ENCODE data around the gene PHLDB1. TPM values are rescaled to one million over a fixed set of nuclear protein-coding genes. Genes with fewer than 3 reads are reported as not detected.

The PHLDB1 gene
- polyA plus RNA-seq, 3 donors, result 0.17 TPM; not detected in 2

DNA sequence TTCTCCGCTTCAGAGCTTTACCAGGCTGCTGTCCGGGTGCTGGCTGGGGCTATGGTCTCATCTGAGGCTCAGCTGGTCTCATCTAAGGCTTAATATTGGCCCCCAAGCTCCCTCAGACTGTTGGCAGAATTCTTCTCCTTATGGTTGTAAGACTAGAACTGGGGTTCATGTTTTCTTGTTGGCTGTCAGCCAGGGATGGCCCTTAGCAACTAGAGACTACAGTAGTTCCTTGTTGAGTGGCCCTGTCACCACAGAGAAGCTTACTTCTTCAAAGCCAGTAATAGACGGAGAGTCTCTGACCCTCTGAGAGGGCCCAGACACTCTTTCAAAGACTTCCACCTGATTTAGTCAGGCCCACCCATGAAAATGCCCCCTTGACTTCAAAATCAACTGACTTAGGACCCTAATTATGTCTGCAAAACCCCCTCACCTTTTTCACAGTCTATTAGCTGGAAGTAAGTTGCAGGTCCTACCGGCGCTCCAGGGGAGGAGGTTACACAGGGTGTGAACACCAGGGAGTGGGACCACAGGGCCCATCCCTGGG is 96.2 kb downstream of the PHLDB1 start:
- H3K4me1 Mint-ChIP-seq, result peaks cover 62% of the 10 kb centered on the region
- TF ChIP-seq, protein P1, sequence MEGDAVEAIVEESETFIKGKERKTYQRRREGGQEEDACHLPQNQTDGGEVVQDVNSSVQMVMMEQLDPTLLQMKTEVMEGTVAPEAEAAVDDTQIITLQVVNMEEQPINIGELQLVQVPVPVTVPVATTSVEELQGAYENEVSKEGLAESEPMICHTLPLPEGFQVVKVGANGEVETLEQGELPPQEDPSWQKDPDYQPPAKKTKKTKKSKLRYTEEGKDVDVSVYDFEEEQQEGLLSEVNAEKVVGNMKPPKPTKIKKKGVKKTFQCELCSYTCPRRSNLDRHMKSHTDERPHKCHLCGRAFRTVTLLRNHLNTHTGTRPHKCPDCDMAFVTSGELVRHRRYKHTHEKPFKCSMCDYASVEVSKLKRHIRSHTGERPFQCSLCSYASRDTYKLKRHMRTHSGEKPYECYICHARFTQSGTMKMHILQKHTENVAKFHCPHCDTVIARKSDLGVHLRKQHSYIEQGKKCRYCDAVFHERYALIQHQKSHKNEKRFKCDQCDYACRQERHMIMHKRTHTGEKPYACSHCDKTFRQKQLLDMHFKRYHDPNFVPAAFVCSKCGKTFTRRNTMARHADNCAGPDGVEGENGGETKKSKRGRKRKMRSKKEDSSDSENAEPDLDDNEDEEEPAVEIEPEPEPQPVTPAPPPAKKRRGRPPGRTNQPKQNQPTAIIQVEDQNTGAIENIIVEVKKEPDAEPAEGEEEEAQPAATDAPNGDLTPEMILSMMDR (IDR thresholded peaks at IDR 0.05), result no peak
- peak overlapping the region; percentile 26 for H2AFZ ChIP-seq (ENCODE audit: insufficient read depth, low read depth, low read length, poor library complexity, severe bottlenecking)
- peak; percentile 77 to 92 (median 77) for DNase-seq
- H3K4me3 Mint-ChIP-seq, result peak overlapping the region in 1 of 2 donors; percentile 39
- peak overlapping the region; percentile 84 for H3K27ac ChIP-seq (ENCODE audit: low read depth in 1 of 2, low read length in 2 of 2)
- 50% methylated on average over 2 of the region's 5 CpGs for WGBS (ENCODE audit: insufficient coverage)
- H3K36me3 ChIP-seq (replicated peaks in 1 of 2; ENCODE audit: control insufficient read depth in 1 of 2, insufficient read depth in 2 of 2, low read length in 2 of 2), result peaks cover 10 to 19% of the 10 kb centered on the region in 2 donors
- peak overlapping the region; percentile 42 for H3K9ac ChIP-seq (ENCODE audit: insufficient read depth, low read length, poor library complexity, severe bottlenecking)
- H3K27me3 ChIP-seq (ENCODE audit: control insufficient read depth in 2 of 2, insufficient read depth in 2 of 2, low read length in 2 of 2), result no peaks in the 10 kb centered on the region
- peak overlapping the region; percentile 79 to 93 (median 92) for H3K27ac Mint-ChIP-seq
- intact Hi-C loops (cut with micrococcal nuclease), result loop anchor here in 1 of 2 donors (10.0 kb wide), 1 partner anchor 91 kb away; the partner anchor contains the start of gene DDX6
- H4K20me1 ChIP-seq (ENCODE audit: insufficient read depth, low read length), result no peaks in the 10 kb centered on the region
- peaks cover 0 to 6% (median 0%) of the 10 kb centered on the region in 7 donors for H3K9me3 Mint-ChIP-seq
- peaks cover 17 to 30% of the 10 kb centered on the region in 2 donors for H3K36me3 Mint-ChIP-seq
- H3K4me3 ChIP-seq (replicated peaks in 1 of 3; ENCODE audit: low read depth in 2 of 3, low read length in 3 of 3), result peak overlapping the region in 1 of 3 experiments; percentile 8
- H3K4me1 ChIP-seq (ENCODE audit: control insufficient read depth in 1 of 2, insufficient read depth in 2 of 2, low read length in 2 of 2), result peaks cover 74 to 78% of the 10 kb centered on the region in 2 donors
- H3K4me2 ChIP-seq (replicated peaks; ENCODE audit: extremely low read depth, low read length, poor library complexity, severe bottlenecking), result peak overlapping the region; percentile 35
- H3K79me2 ChIP-seq (ENCODE audit: insufficient read depth, low read length), result peaks cover 11% of the 10 kb centered on the region
- no peaks in the 10 kb centered on the region for H3K9me3 ChIP-seq (replicated peaks in 1 of 2; ENCODE audit: control insufficient read depth in 1 of 2, insufficient read depth in 1 of 2, low read length in 2 of 2)
- peaks cover 15 to 25% (median 22%) of the 10 kb centered on the region in 3 donors for H3K27me3 Mint-ChIP-seq (ENCODE audit: low read depth in 3 of 3)

DNA sequence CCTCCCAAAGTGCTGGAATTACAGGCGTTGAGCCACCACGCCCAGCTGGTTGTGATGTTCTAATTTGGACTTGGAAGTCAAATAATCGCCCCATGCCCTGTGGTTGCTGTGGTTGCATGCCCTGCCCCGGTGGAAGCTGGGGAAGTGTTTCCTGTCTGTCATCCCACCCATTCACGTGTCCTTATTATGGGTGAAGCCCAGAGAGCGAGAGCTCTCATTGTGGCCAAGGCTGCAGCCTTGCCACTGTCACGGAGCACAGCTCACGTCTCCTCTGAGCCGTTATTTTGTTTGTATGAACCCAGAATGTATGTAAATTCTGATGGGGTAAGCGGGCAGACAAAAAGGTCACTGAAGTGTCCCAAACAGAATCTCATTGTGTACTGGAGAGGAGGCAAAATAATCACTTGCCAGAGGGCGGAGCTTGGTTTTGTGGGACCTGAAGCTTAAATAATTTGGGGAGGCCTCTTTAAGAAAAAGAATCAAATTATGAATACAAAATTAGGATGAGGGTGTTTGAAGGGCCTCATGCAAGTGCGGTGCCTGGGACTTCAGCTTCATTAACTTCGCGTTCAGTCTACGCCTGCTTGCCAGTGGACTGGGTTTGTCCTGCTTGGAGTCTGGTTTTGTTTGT is 97.8 kb downstream of the PHLDB1 start:
- peaks cover 11% of the 10 kb centered on the region for H3K79me2 ChIP-seq (ENCODE audit: insufficient read depth, low read length)
- Mint-ChIP-seq H3K9me3 (peaks cover 0 to 8% (median 0%) of the 10 kb centered on the region in 7 donors), H3K27ac (peak overlapping the region; percentile 68 to 90 (median 85)), H3K27me3 (ENCODE audit: low read depth in 3 of 3) (peaks cover 16 to 29% (median 22%) of the 10 kb centered on the region in 3 donors), H3K4me1 (peaks cover 48% of the 10 kb centered on the region), H3K4me3 (peak overlapping the region; percentile 59 to 69), H3K36me3 (peaks cover 17 to 33% of the 10 kb centered on the region in 2 donors)
- peak; percentile 58 to 73 (median 71) for DNase-seq
- H2AFZ ChIP-seq (ENCODE audit: insufficient read depth, low read depth, low read length, poor library complexity, severe bottlenecking), result peak overlapping the region; percentile 16
- H3K36me3 ChIP-seq (replicated peaks in 1 of 2; ENCODE audit: control insufficient read depth in 1 of 2, insufficient read depth in 2 of 2, low read length in 2 of 2), result peaks cover 13 to 22% of the 10 kb centered on the region in 2 donors
- H3K4me1 ChIP-seq (ENCODE audit: control insufficient read depth in 1 of 2, insufficient read depth in 2 of 2, low read length in 2 of 2), result peaks cover 58 to 63% of the 10 kb centered on the region in 2 donors
- TF ChIP-seq, protein P1 (IDR thresholded peaks at IDR 0.05), result no peak
- no peaks in the 10 kb centered on the region for H3K27me3 ChIP-seq (ENCODE audit: control insufficient read depth in 2 of 2, insufficient read depth in 2 of 2, low read length in 2 of 2)
- no peaks in the 10 kb centered on the region for H4K20me1 ChIP-seq (ENCODE audit: insufficient read depth, low read length)
- H3K9me3 ChIP-seq (replicated peaks in 1 of 2; ENCODE audit: control insufficient read depth in 1 of 2, insufficient read depth in 1 of 2, low read length in 2 of 2), result no peaks in the 10 kb centered on the region
- peak overlapping the region; percentile 57 for H3K4me2 ChIP-seq (replicated peaks; ENCODE audit: extremely low read depth, low read length, poor library complexity, severe bottlenecking)
- H3K27ac ChIP-seq (ENCODE audit: low read depth in 1 of 2, low read length in 2 of 2), result peak overlapping the region; percentile 39 to 59
- peak overlapping the region in 1 of 3 experiments; percentile 28 for H3K4me3 ChIP-seq (replicated peaks in 1 of 3; ENCODE audit: low read depth in 2 of 3, low read length in 3 of 3)
- H3K9ac ChIP-seq (ENCODE audit: insufficient read depth, low read length, poor library complexity, severe bottlenecking), result no peak overlapping the region
- under 1% methylated on average over 10 of the region's 15 CpGs for WGBS (ENCODE audit: insufficient coverage)
- intact Hi-C loops (cut with micrococcal nuclease), result loop anchor here in 1 of 2 donors (10.0 kb wide), 1 partner anchor 90 kb away; the partner anchor contains the start of gene DDX6

Data from CD14-positive monocyte (primary cell).